Esophagus squamous epithelium (tissue), 4 donors: ENCODE measurements around the gene TMEM63B.
"Not testable (repeated sequence)": the region's sequence is repeated elsewhere in the genome, so short reads cannot be mapped to it uniquely, and the experiment has no call there.

Experiments
- POLR2A ChIP-seq, 4 donors: fragments of 450-650 bp; IDR thresholded peaks; one replicate each; pipeline ENCODE4 v1.6.1; 2017; ENCODE audit warnings: antibody characterized with exemption in 4 of 4, mild to moderate bottlenecking in 4 of 4, moderate library complexity in 3 of 4
- TF ChIP-seq, protein P1 (sequence below), 6 experiments: fragments of 450-650 bp in 4 of 6; fragments of 200-600 bp in 2 of 6; sonication (generic) in 2 of 6; IDR thresholded peaks; one replicate each; pipeline ENCODE4 v1.5.1; 2016 to 2019; ENCODE audit warnings: antibody characterized with exemption in 6 of 6, mild to moderate bottlenecking in 4 of 6, moderate library complexity in 4 of 6

DNA sequence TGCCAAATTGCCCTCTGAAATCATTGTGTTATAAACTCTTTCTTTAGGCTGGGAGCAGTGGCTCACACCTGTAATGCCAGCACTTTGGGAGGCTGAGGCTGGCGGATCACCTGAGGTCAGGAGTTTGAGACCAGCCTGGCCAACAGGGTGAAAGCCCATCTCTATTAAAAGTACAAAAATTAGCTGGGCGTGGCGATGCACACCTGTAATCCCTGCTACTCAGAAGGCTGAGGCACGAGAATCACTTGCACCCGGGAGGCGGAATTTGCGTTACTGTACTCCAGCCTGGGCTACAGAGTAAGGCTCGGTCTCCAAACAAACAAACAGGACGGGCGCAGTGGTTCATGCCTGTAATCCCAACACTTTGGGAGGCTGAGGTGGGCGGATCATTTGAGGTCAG, 69.0 kb downstream of the TMEM63B start:
- TF ChIP-seq POLR2A (IDR thresholded peaks at IDR 0.05): not testable (repeated sequence)
- TF ChIP-seq, protein P1, sequence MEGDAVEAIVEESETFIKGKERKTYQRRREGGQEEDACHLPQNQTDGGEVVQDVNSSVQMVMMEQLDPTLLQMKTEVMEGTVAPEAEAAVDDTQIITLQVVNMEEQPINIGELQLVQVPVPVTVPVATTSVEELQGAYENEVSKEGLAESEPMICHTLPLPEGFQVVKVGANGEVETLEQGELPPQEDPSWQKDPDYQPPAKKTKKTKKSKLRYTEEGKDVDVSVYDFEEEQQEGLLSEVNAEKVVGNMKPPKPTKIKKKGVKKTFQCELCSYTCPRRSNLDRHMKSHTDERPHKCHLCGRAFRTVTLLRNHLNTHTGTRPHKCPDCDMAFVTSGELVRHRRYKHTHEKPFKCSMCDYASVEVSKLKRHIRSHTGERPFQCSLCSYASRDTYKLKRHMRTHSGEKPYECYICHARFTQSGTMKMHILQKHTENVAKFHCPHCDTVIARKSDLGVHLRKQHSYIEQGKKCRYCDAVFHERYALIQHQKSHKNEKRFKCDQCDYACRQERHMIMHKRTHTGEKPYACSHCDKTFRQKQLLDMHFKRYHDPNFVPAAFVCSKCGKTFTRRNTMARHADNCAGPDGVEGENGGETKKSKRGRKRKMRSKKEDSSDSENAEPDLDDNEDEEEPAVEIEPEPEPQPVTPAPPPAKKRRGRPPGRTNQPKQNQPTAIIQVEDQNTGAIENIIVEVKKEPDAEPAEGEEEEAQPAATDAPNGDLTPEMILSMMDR (IDR thresholded peaks at IDR 0.05): not testable (repeated sequence)
